H9 (cell line): Measurements from ENCODE around the gene FBH1. TPM values are rescaled to one million over a fixed set of nuclear protein-coding genes. Genes with fewer than 3 reads are reported as not detected.
"Not testable (repeated sequence)": the region's sequence is repeated elsewhere in the genome, so short reads cannot be mapped to it uniquely, and the experiment has no call there.

ENCODE experiments used
- DNase-seq: peaks from one replicate; pipeline ENCODE4 v3.0.0-alpha.2; 2017
- H2AFZ ChIP-seq: one replicate; pipeline ENCODE4 v1.6.1; 2013; ENCODE audit warnings: mild to moderate bottlenecking, low read length, control low read depth, moderate library complexity
- H2AK5ac ChIP-seq: 2 replicates; pipeline ENCODE4 v1.6.1; 2013; ENCODE audit warnings: low read length, control low read depth, mixed read lengths; ENCODE audit not compliant: insufficient read length
- H2BK120ac ChIP-seq: one replicate; pipeline ENCODE4 v1.6.1; 2013; ENCODE audit warnings: low read depth, mild to moderate bottlenecking, low read length, control low read depth, inconsistent platforms; ENCODE audit not compliant: poor library complexity, severe bottlenecking
- H2BK12ac ChIP-seq: 2 replicates; pipeline ENCODE4 v1.6.1; 2013; ENCODE audit warnings: low read length, control low read depth, mixed read lengths, low read depth; ENCODE audit not compliant: insufficient read length
- H2BK15ac ChIP-seq: 2 replicates; pipeline ENCODE4 v1.6.1; 2013; ENCODE audit warnings: low read depth, low read length, control low read depth
- H2BK20ac ChIP-seq: one replicate; pipeline ENCODE4 v1.6.1; 2013; ENCODE audit warnings: low read depth, mild to moderate bottlenecking, low read length, control low read depth, inconsistent platforms; ENCODE audit not compliant: poor library complexity, severe bottlenecking
- H2BK5ac ChIP-seq: 2 replicates; pipeline ENCODE4 v1.6.1; 2013; ENCODE audit warnings: low read length, control low read depth, mixed read lengths; ENCODE audit not compliant: insufficient read length
- H3K14ac ChIP-seq: 2 replicates; pipeline ENCODE4 v1.6.1; 2013; ENCODE audit warnings: low read length, control low read depth; ENCODE audit not compliant: insufficient read depth
- H3K18ac ChIP-seq: 2 replicates; pipeline ENCODE4 v1.6.1; 2013; ENCODE audit warnings: low read depth, mild to moderate bottlenecking, mixed read lengths, low read length, control low read depth; ENCODE audit not compliant: insufficient read length
- H3K23ac ChIP-seq: 2 replicates; pipeline ENCODE4 v1.6.1; 2013; ENCODE audit warnings: low read length, control low read depth, mixed read lengths, low read depth; ENCODE audit not compliant: insufficient read length
- H3K23me2 ChIP-seq: 2 replicates; pipeline ENCODE4 v1.6.1; 2013; ENCODE audit warnings: low read depth, mild to moderate bottlenecking, mixed read lengths, low read length, control low read depth; ENCODE audit not compliant: insufficient read length, poor library complexity, severe bottlenecking
- H3K27ac ChIP-seq: 2 replicates; pipeline ENCODE4 v1.5.1; 2013; ENCODE audit warnings: low read length, control low read depth, mixed read lengths, low read depth; ENCODE audit not compliant: insufficient read length
- H3K27me3 ChIP-seq: 2 replicates; pipeline ENCODE4 v1.6.1; 2013; ENCODE audit warnings: low read length, control low read depth, inconsistent platforms; ENCODE audit not compliant: insufficient read depth
- H3K4ac ChIP-seq: 2 replicates; pipeline ENCODE4 v1.6.1; 2013; ENCODE audit warnings: low read depth, mild to moderate bottlenecking, control low read depth, inconsistent platforms, low read length, moderate library complexity
- H3K4me1 ChIP-seq: 2 replicates; pipeline ENCODE4 v1.6.1; 2013; ENCODE audit warnings: low read length, control low read depth, inconsistent platforms; ENCODE audit not compliant: insufficient read depth
- H3K4me2 ChIP-seq: 2 replicates; pipeline ENCODE4 v1.6.1; 2013; ENCODE audit warnings: low read length, control low read depth, mixed read lengths; ENCODE audit not compliant: insufficient read length, insufficient read depth
- H3K56ac ChIP-seq: 2 replicates; pipeline ENCODE4 v1.6.1; 2013; ENCODE audit warnings: low read depth, mild to moderate bottlenecking, mixed read lengths, low read length, control low read depth; ENCODE audit not compliant: insufficient read length
- H3K79me1 ChIP-seq: 2 replicates; pipeline ENCODE4 v1.6.1; 2013; ENCODE audit warnings: low read depth, mild to moderate bottlenecking, moderate library complexity, low read length, control low read depth, inconsistent platforms; ENCODE audit not compliant: insufficient read depth, poor library complexity, severe bottlenecking
- H3K79me2 ChIP-seq: 2 replicates; pipeline ENCODE4 v1.6.1; 2013; ENCODE audit warnings: low read length, control low read depth, inconsistent platforms; ENCODE audit not compliant: insufficient read depth
- H3K9ac ChIP-seq: 2 replicates; pipeline ENCODE4 v1.6.1; 2013; ENCODE audit warnings: low read length, control low read depth, mixed read lengths; ENCODE audit not compliant: insufficient read length; ENCODE audit errors: extremely low read depth
- H3K9me3 ChIP-seq: one replicate; pipeline ENCODE4 v1.6.1; 2013; ENCODE audit warnings: low read depth, low read length, inconsistent platforms; ENCODE audit not compliant: control insufficient read depth
- H3T11ph ChIP-seq: one replicate; pipeline ENCODE4 v1.6.1; 2013; ENCODE audit warnings: mild to moderate bottlenecking, low read length, control low read depth, inconsistent platforms
- H4K20me1 ChIP-seq: one replicate; pipeline ENCODE4 v1.6.1; 2013; ENCODE audit not compliant: control insufficient read depth, insufficient read length, insufficient read depth
- H4K5ac ChIP-seq: 2 replicates; pipeline ENCODE4 v1.6.1; 2013; ENCODE audit warnings: low read depth, mild to moderate bottlenecking, mixed read lengths, low read length, control low read depth; ENCODE audit not compliant: insufficient read length
- H4K8ac ChIP-seq: replicated peaks from 2 replicates; pipeline ENCODE4 v1.6.1; 2013; ENCODE audit warnings: low read length, control low read depth, mixed read lengths, low read depth; ENCODE audit not compliant: insufficient read length
- H4K91ac ChIP-seq: 2 replicates; pipeline ENCODE4 v1.6.1; 2013; ENCODE audit warnings: low read depth, mild to moderate bottlenecking, moderate library complexity, mixed read lengths, low read length, control low read depth; ENCODE audit not compliant: insufficient read length
- H3K27ac Mint-ChIP-seq, 3 experiments: 2 replicates in 2 of 3; 3 replicates in 1 of 3; pipeline ENCODE4 v1.8.0; 2020 to 2021; ENCODE audit warnings: mixed read lengths in 3 of 3, mild to moderate bottlenecking in 1 of 3, moderate library complexity in 1 of 3
- H3K27me3 Mint-ChIP-seq: 2 replicates; pipeline ENCODE4 v1.8.0; 2021; ENCODE audit warnings: low read depth, mild to moderate bottlenecking, moderate library complexity, mixed read lengths
- H3K36me3 Mint-ChIP-seq, 3 experiments: 2 replicates in 2 of 3; 3 replicates in 1 of 3; pipeline ENCODE4 v1.8.0; 2020 to 2021; ENCODE audit warnings: low read depth in 3 of 3, mixed read lengths in 3 of 3; ENCODE audit not compliant: insufficient read depth in 1 of 3
- H3K4me1 Mint-ChIP-seq, 2 experiments: 2 replicates each; pipeline ENCODE4 v1.8.0; 2020; ENCODE audit warnings: mixed read lengths in 2 of 2
- H3K4me3 Mint-ChIP-seq, 2 experiments: 2 replicates in 1 of 2; 3 replicates in 1 of 2; pipeline ENCODE4 v1.8.0; 2020 to 2021; ENCODE audit warnings: mild to moderate bottlenecking in 2 of 2, mixed read lengths in 2 of 2, moderate library complexity in 1 of 2
- H3K9me3 Mint-ChIP-seq, 2 experiments: 2 replicates in 1 of 2; 3 replicates in 1 of 2; pipeline ENCODE4 v1.8.0; 2020; ENCODE audit warnings: mild to moderate bottlenecking in 2 of 2, mixed read lengths in 2 of 2, moderate library complexity in 1 of 2
- WGBS: extraction: QIAGEN DNeasy Blood & Tissue Kit; methylation state at CpG from one replicate; pipeline ENCODE4 v1.1.7; 2013; ENCODE audit warnings: missing lambda C conversion rate, low lambda C conversion rate, mixed read lengths; ENCODE audit not compliant: insufficient read length; ENCODE audit errors: extremely low coverage; 5-methylcytosine and 5-hydroxymethylcytosine counted together
- total RNA-seq: library from RNA; stranded (reverse); gene quantifications from 2 replicates; pipeline ENCODE4 v1.2.1, GENCODE V29; 2021

FBH1 gene
- total RNA-seq, 1 experiment from 2014 or later: 52.2 TPM

GRCh38 chr10:5866451-5867081 is 23.5 kb upstream of the FBH1 start:
- not testable (repeated sequence) for H4K8ac ChIP-seq, H3K4ac ChIP-seq, H2BK120ac ChIP-seq, H3K4me3 Mint-ChIP-seq, H3K79me1 ChIP-seq, H3K23ac ChIP-seq, H3K18ac ChIP-seq, H3K56ac ChIP-seq, H3K14ac ChIP-seq, H3K4me1 ChIP-seq, H4K5ac ChIP-seq, H4K91ac ChIP-seq, H3K27me3 ChIP-seq, H3K27ac ChIP-seq, H3K4me2 ChIP-seq, H2BK5ac ChIP-seq, H2AFZ ChIP-seq, H2BK15ac ChIP-seq, H3K27me3 Mint-ChIP-seq, H3K79me2 ChIP-seq, H3T11ph ChIP-seq, H4K20me1 ChIP-seq, H2BK12ac ChIP-seq, H3K9me3 ChIP-seq, H3K4me1 Mint-ChIP-seq, H3K23me2 ChIP-seq, H3K27ac Mint-ChIP-seq, DNase-seq, H2AK5ac ChIP-seq, H2BK20ac ChIP-seq, H3K9ac ChIP-seq
- Mint-ChIP-seq H3K9me3 (peaks cover 17% of the 10 kb centered on the region in 2 experiments; a peak in 4 of 5 replicates), H3K36me3 (peaks cover 31 to 35% (median 33%) of the 10 kb centered on the region in 3 experiments)
- WGBS: no CpG with 5 or more reads among the region's 5 CpGs

GRCh38 chr10:5867091-5867615 is 22.9 kb upstream of the FBH1 start:
- not testable (repeated sequence) for H3K4me3 Mint-ChIP-seq, H3K27me3 ChIP-seq, H3K79me1 ChIP-seq, H3K4me1 ChIP-seq, H3K23me2 ChIP-seq, H3K56ac ChIP-seq, H3K27ac Mint-ChIP-seq, H2BK12ac ChIP-seq, H3K18ac ChIP-seq, H2AK5ac ChIP-seq, H4K8ac ChIP-seq, H2AFZ ChIP-seq, H3K27ac ChIP-seq, H3K4ac ChIP-seq, H3K14ac ChIP-seq, H4K20me1 ChIP-seq, H3K79me2 ChIP-seq, H2BK5ac ChIP-seq, H3K9me3 ChIP-seq, H2BK20ac ChIP-seq, H3K23ac ChIP-seq, H3K27me3 Mint-ChIP-seq, H3T11ph ChIP-seq, H2BK15ac ChIP-seq, H3K9ac ChIP-seq, H4K91ac ChIP-seq, DNase-seq, H2BK120ac ChIP-seq, H4K5ac ChIP-seq, H3K4me1 Mint-ChIP-seq, H3K4me2 ChIP-seq
- WGBS: no CpG with 5 or more reads among the region's 4 CpGs
- Mint-ChIP-seq H3K9me3 (peaks cover 17% of the 10 kb centered on the region in 2 experiments; a peak in 4 of 5 replicates), H3K36me3 (peaks cover 29 to 34% (median 30%) of the 10 kb centered on the region in 3 experiments)
